Lower lobe of right lung (tissue), 2 donors: ENCODE results near the gene AVPR2. TPM values are rescaled to one million over a fixed set of nuclear protein-coding genes. Genes with fewer than 3 reads are reported as not detected.

Source experiments
- ATAC-seq, 2 donors: fragments of 200-7000 bp; cut with Tn5 transposase; one replicate each; pipeline ENCODE4 v1.9.1; 2020 to 2022; ENCODE audit warnings: mild to moderate bottlenecking in 2 of 2, moderate library complexity in 2 of 2
- DNase-seq: peaks from one replicate; pipeline ENCODE4 v3.0.0-alpha.2; 2020
- H3K27ac ChIP-seq: fragments of 200-600 bp; one replicate; pipeline ENCODE4 v1.8.0; 2022
- H3K27me3 ChIP-seq: fragments of 200-600 bp; one replicate; pipeline ENCODE4 v1.8.0; 2022; ENCODE audit warnings: low read depth
- H3K36me3 ChIP-seq: fragments of 200-600 bp; one replicate; pipeline ENCODE4 v1.8.0; 2022; ENCODE audit warnings: mild to moderate bottlenecking
- H3K4me1 ChIP-seq: fragments of 200-600 bp; one replicate; pipeline ENCODE4 v1.8.0; 2022
- H3K4me3 ChIP-seq: fragments of 200-600 bp; one replicate; pipeline ENCODE4 v1.8.0; 2022; ENCODE audit warnings: mild to moderate bottlenecking
- H3K9me3 ChIP-seq: fragments of 200-600 bp; one replicate; pipeline ENCODE4 v1.8.0; 2022
- CTCF ChIP-seq: fragments of 200-600 bp; IDR thresholded peaks from one replicate; pipeline ENCODE4 v1.8.0; 2022; ENCODE audit warnings: antibody characterized with exemption, mild to moderate bottlenecking
- intact Hi-C: fragments of 100-400 bp; cut with DNase I; formaldehyde crosslinking; loops from one replicate; pipeline ENCODE4 v1.11.0; 2022
- total RNA-seq: library from RNA; stranded (reverse); fragmentation: NEBNext Ultra II Directional; extraction: Animal tissue kit (Norgen Biotek cat#: 25700); gene quantifications from one replicate; pipeline ENCODE4 v1.2.1, GENCODE V29; 2021
- donor health status: DM: no; HTN: yes; CAD: no; lungs with severe emphysema.

The AVPR2 gene
- total RNA-seq, 1 donor from 2014 or later: 1.9 TPM

- Histone ChIP-seq H3K4me3 (no peak overlapping the region), H3K27ac (no peak overlapping the region), H3K4me1 (peaks cover 22% of the 10 kb centered on the region), H3K27me3 (no peaks in the 10 kb centered on the region), H3K36me3 (peaks cover 34% of the 10 kb centered on the region), H3K9me3 (no peaks in the 10 kb centered on the region)
- no peak for ATAC-seq
- no peak for TF ChIP-seq CTCF
- intact Hi-C loops: no loop called here
- no peak for DNase-seq
These were observed 27.9 kb downstream of the AVPR2 start for GRCh38 chrX:153932220-153932915.

- peak overlapping the region; percentile 71 for H3K4me3 ChIP-seq
- no peak for TF ChIP-seq CTCF
- no peaks in the 10 kb centered on the region for H3K27me3 ChIP-seq
- H3K36me3 ChIP-seq: peaks cover 34% of the 10 kb centered on the region
- H3K27ac ChIP-seq: peak overlapping the region; percentile 60
- H3K4me1 ChIP-seq: peaks cover 20% of the 10 kb centered on the region
- no peaks in the 10 kb centered on the region for H3K9me3 ChIP-seq
- ATAC-seq (no peak), DNase-seq (no peak)
- intact Hi-C loops: no loop called here
These were observed 29.3 kb downstream of the AVPR2 start for GRCh38 chrX:153933748-153934147.

GRCh38 chrX:153934148-153934761, 29.8 kb downstream of the AVPR2 start:
- peaks cover 15% of the 10 kb centered on the region for H3K4me1 ChIP-seq
- intact Hi-C loops: no loop called here

DNA sequence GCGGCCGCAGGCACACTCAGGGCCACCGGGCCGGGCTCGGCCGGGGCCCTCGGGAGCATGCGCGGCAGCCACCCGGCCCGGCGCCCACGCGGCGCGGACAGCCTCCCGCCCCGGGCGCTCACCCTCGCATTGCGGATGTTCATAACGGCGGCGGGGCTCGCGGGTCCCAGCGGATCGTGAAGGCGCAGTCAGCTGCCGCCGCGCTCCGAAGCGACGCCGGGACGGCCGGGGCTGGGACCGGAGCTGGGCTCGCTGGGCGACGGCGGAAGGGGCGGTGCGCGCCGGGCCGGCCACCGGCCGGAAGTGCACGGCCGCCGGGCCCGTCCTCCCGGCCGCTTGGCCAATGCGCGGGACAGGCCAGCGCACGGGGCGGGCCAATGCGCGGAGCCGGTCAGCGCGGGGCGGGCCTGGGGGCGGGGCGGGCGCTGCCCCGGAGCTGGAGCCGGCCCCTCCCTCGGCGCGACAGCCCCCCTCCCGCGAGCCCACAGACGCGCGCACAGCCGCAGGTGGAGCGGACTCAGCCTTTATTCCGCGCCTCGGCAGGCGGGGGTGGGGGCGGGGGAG, 30.4 kb downstream of the AVPR2 start, which contains the start of gene NAA10:
Gene NAA10 (minus strand): TSS at position 276 of the 564 bp plus-strand sequence. CDS start 133 bp downstream, at position 143.
- Histone ChIP-seq H3K36me3 (peaks cover 31% of the 10 kb centered on the region), H3K27ac (peak within 1 kb of the TSS; percentile 60), H3K27me3 (no peaks in the 10 kb centered on the region), H3K9me3 (no peaks in the 10 kb centered on the region), H3K4me3 (peak within 1 kb of the TSS; percentile 71), H3K4me1 (peaks cover 11% of the 10 kb centered on the region)
- intact Hi-C loops: no loop called here
- peak; percentile 97 to 98 for ATAC-seq
- DNase-seq: peak; percentile 80
- no peak for TF ChIP-seq CTCF

More at GRCh38 chrX:153934148-153934761, 29.8 kb downstream of the AVPR2 start:
- no peak for TF ChIP-seq CTCF
- Histone ChIP-seq H3K27me3 (no peaks in the 10 kb centered on the region), H3K36me3 (peaks cover 34% of the 10 kb centered on the region), H3K9me3 (no peaks in the 10 kb centered on the region), H3K27ac (peak overlapping the region; percentile 60), H3K4me3 (peak overlapping the region; percentile 71)
- ATAC-seq (peak; percentile 5 to 18), DNase-seq (no peak)

DNA sequence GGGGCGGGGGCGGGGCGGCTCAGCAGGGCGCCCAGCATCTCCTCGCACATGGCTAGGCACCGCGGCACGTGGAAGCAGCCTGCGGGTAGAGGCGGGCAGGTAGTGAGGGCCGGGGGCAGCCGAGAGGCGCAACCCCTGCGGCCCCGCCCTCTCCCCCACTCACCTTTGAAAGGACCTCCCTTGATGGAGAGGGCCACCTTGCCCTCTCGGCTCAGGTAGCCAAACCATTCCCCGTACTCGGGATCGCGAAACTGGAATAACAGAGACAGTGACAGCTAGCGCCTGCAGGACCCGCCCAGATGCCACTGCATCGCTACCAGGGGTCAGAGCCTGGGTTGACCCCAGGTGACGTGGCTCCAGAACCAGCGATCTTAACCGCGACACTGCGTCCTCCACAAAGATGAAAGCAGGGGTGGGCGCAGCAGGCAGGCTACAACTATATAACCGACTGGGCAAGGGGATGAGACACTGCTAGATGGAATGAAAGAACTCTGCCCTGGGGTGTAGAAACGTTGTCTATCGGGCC, 30.9 kb downstream of the AVPR2 start:
- Histone ChIP-seq H3K27me3 (no peaks in the 10 kb centered on the region), H3K4me1 (peaks cover 11% of the 10 kb centered on the region), H3K4me3 (peak overlapping the region; percentile 71), H3K9me3 (no peaks in the 10 kb centered on the region), H3K36me3 (peaks cover 26% of the 10 kb centered on the region), H3K27ac (no peak overlapping the region)
- DNase-seq (no peak), ATAC-seq (peak; percentile 19 to 31)
- intact Hi-C loops: no loop called here
- no peak for TF ChIP-seq CTCF
